Adipose tissue (tissue), 3 donors: ENCODE data around the gene LOX. TPM values are rescaled to one million over a fixed set of nuclear protein-coding genes. Genes with fewer than 3 reads are reported as not detected.

ENCODE experiments used
- H3K27ac ChIP-seq: one replicate; pipeline ENCODE4 v1.5.1; 2013; ENCODE audit warnings: low read depth, low read length
- WGBS, 3 donors: extraction: QIAGEN DNeasy Blood & Tissue Kit; methylation state at CpG; one replicate each; pipeline ENCODE4 v1.1.7; 2013; 5-methylcytosine and 5-hydroxymethylcytosine counted together
- polyA plus RNA-seq, 3 donors: library from polyadenylated mRNA; stranded (reverse); fragments of 200-250 nt; gene quantifications; one replicate each; pipeline ENCODE4 v1.2.3, GENCODE V29; 2013
- donor health status: healthy with polysubstance abuse.
- donor health status: Bipolar disorder and iron deficiency.
- donor health status: healthy.

Gene LOX, protein sequence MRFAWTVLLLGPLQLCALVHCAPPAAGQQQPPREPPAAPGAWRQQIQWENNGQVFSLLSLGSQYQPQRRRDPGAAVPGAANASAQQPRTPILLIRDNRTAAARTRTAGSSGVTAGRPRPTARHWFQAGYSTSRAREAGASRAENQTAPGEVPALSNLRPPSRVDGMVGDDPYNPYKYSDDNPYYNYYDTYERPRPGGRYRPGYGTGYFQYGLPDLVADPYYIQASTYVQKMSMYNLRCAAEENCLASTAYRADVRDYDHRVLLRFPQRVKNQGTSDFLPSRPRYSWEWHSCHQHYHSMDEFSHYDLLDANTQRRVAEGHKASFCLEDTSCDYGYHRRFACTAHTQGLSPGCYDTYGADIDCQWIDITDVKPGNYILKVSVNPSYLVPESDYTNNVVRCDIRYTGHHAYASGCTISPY
- polyA plus RNA-seq: 10 to 100 TPM in 2 of 3 donors, 1 to 10 TPM in 1; 3.7 to 29.7 (median 10.7) TPM

DNA sequence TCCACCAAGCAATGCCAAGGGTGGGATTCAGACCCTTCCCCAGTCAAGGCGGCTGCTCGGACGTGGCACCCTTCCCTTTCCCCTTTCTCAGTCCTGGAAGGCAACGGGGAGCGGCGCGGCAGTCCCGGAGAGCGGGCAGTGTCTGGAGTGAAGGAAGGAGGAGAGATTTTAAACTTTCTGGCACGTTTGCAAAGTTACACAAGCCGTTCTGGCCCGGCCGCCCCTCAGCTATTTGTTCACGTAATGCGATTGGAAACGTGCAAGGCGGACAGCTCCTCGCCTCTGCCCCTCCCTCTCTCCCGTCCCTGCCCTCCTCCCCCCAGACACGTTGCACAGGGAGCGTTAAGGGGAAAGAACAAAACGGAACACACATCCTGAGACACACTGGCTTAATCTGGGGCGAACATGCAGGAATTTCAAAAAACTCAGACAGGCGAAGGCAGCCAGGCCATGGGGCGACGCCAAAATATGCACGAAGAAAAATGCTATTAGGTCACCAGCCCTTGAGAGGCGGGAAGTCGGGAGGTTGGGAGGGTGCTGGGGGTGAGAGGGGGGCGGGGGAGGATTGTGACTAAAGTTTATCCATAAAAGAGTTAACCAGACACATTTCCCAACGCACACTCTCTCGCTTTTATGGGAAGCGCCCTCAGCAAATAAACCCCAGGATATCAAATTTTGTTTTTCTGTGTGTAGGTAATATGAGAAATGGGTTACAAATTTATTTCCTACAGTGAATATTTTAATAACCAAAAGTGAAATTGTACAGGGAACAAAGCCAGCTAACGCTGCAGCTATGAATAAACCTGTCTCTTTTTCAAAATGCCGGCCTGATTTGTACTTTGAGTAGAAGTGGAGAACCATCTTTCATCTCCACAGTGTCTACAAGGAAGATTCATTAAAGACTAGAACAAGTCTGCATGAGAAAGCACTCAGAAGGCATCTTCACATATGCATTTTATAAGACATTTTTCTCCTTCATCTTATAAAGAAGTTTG lies at the start of gene LOX:
TSS of gene LOX (minus strand) at position 144 of the 995 bp plus-strand sequence. CDS start 274 bp downstream, outside the sequence.
- H3K27ac ChIP-seq: no peak within 1 kb of the TSS
- 2 to 4% (median 4%) methylated on average over 35 of the region's 35 CpGs for WGBS, 3 donors

- no peak overlapping the region for H3K27ac ChIP-seq
- WGBS, 3 donors: 67 to 74% (median 69%) methylated on average over 10 of the region's 10 CpGs
These were observed 48.8 kb upstream of the LOX start for GRCh38 chr5:122126756-122127321.

DNA sequence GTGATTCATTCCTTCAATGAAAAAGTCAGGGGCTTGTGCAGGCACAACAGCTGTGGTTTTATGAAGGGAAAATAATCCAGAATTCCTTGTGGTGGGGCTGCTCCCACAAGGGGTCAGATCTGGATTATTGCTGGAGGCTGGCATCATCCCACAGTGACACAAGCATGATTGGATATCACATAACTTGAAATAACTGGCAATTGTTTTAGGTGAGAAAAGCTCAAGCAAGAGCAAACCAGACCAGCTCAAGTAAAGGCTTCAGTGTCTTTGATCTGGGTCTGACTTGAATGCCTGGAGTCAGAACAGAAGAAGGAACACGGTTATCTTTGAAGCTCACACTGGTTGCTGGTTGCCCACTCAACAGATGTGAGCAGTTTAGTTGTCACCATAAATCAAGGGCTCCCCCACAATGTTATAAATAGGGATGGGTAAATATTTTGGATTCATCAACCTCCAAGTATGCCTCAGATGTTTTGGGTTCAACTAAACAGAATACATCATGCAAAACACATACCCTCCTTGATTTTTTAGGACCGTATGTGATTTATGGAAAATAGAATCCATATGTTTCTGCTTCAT lies 48.2 kb upstream of the LOX start:
- 45 to 65% (median 48%) methylated on average over 2 of the region's 2 CpGs for WGBS, 3 donors
- no peak overlapping the region for H3K27ac ChIP-seq

DNA sequence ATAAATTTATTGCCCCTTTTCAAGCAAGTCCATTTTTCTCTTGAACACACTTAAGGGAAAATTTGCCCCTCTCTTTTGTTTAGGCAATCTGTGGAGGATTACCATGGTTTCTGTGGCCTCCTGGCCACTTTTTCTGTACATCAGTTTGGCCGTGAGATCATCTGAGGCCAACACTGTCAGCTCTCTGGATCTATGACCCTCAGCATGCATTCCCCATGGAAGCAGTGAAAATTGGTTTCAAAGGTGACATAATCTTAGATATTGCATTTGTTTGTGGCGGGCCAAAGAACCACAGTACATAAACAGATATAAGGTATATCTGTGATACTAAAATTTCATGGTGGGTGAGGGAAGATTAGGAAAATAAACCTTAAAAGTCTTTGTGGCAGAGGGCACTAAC lies 46.7 kb upstream of the LOX start:
- WGBS, 3 donors: 82 to 93% (median 93%) methylated on average over 2 of the region's 2 CpGs
- H3K27ac ChIP-seq: no peak overlapping the region

GRCh38 chr5:122121479-122122465 lies 43.7 kb upstream of the LOX start:
- 74 to 90% (median 89%) methylated on average over 11 of the region's 11 CpGs for WGBS, 3 donors
- no peak overlapping the region for H3K27ac ChIP-seq

- 52 to 76% (median 61%) methylated on average over 2 of the region's 2 CpGs for WGBS, 3 donors
- no peak overlapping the region for H3K27ac ChIP-seq
These were observed 42.9 kb upstream of the LOX start for GRCh38 chr5:122120957-122121356.

DNA sequence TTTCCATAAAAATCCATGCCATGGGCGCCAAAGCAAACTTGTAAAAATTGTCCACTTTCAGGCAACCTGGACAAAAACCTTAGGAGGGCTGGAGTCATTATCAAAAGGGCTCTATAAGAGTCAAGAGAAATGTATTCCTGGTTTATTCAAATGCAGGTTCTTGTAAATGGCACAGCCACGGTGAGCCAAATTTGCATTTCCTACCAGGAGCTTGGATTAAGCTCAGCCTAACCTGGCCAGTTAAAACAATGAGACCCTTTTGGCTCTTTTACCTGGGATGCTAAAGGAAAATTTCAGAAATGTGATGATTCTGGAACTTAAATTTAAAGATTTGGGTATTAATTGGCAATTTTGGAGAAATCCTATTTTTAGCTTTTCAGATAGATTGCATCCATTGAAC lies 42.4 kb upstream of the LOX start:
- WGBS, 3 donors: 63 to 83% (median 83%) methylated on average over 2 of the region's 2 CpGs
- H3K27ac ChIP-seq: no peak overlapping the region

DNA sequence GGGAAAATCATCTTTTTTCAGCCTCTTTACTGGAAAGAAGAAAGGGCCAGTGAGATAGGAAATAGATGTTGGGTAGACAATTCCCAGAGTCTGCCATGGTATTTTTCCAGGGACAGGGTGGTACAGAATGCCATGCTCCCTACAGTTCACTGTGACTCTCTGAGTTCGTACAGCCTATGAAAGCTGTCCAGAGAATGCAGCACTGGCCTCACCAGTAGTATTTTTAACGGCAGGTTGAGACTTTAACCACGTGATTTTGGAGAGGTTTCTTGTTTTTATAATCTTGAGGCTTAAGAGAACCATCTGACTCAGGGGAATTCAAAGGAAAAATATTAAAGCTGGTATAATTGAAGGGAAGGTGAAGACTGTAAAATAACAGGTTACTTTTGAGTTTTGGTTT lies 41.1 kb upstream of the LOX start:
- H3K27ac ChIP-seq: no peak overlapping the region
- WGBS, 3 donors: 73 to 77% (median 74%) methylated on average over 3 of the region's 3 CpGs

DNA sequence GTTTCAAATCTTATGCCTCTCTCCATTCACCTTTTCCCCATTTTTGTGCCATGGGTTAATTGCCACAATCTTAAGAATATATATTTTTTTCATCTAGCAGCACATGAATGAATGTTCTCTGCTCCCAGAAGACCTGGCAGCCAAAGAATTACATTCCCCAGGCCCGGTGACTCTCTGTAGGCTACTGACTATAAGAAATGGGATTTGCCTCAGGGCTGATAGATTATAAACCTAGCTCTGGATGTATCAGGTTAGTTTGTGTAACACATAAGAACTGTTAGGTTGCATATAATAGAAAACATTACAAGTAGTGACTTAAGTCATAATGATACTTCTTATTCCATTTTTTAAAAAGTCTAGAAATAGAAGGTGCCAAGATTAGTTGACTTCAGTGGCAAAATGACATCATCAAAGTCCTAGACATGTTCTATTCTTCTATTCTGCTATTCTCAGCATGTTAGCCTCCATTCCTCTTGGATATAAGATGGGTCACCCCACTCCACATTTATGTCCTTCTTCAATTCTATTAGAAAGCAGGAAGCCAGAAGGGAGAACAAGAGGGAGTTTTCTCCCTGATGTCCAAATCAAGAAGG lies 40.4 kb upstream of the LOX start:
- no peak overlapping the region for H3K27ac ChIP-seq
- WGBS, 3 donors: 68 to 80% (median 79%) methylated on average over 1 of the region's 1 CpG

DNA sequence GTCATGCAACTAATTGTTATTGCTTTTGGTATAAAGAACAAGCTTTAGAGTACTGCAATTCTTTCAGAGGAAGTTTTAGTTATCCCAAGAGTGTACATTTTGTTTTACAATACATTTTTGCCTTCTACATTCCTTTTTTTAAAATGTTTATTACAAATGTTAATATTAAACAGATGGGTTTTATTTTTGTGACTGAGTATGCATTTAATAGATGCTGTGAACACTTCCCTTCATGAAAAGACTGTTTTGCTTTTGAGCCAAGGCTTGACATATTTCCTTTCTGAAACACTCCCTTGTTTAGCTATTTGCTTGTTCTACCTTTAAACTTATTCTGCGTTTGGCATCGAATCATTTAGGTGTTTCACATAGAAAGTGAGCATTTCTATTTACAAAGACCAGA lies 36.4 kb upstream of the LOX start:
- 51 to 71% (median 59%) methylated on average over 2 of the region's 2 CpGs for WGBS, 3 donors
- H3K27ac ChIP-seq: no peak overlapping the region

DNA sequence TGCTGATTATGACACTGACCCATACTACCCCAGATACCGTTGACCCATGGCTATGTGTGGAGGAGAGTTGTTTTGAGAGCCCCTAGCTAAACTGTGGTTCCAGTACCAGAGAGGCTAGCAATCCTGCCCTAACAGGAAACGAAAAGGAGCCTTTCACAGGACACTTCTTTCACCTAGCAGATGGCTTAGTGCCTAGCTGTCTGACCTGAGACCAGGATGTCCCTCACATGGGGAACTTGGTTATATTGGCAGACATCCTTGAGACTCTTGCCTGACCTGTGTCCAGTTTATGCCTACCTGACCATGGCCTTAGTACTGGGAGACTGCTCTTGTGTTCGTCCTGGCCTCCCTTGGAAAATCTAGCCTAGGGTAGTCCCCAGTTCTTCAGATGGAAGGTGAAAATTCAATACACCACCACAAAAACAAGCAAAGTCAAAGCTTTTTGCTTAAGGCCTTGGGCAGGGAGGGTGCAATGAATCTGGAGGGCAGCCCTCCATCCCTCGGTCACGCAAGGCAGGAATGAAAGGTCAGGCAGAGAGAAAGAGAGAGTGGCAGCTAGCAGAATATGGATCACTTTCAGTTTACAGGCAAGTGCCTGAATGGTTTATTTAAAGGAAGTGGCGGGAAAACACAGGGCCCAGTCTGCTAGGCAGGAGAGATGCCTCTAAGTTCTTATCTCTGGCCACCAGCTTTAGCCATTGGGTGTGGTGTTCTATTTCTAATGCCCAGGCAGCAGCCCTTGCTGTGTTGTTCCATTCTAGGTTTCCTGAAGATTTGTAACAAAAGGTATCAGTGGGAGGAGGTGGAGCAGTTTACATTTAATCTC lies 34.9 kb upstream of the LOX start:
- WGBS, 3 donors: 75 to 82% (median 75%) methylated on average over 6 of the region's 6 CpGs
- H3K27ac ChIP-seq: no peak overlapping the region

DNA sequence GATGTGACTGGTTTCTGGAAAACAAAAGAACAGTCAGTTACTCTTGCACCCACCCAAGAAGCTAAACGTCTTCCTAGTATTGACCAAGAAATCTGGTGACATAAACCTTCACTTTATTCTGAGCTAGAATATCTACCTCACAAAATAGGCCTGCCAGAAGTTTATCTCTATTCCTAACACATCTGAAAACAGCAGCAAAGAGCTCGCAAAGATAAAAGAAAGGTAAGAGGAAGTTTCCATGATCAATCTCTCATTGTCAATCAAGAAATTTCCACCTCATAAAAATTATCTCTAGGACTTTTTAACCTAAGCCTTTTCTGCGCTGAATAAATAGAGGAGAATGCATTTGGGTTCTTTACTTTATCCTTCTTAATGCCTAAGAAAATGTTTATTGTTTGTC lies 34.0 kb upstream of the LOX start:
- no peak overlapping the region for H3K27ac ChIP-seq
- WGBS, 3 donors: 42 to 56% (median 51%) methylated on average over 3 of the region's 3 CpGs

DNA sequence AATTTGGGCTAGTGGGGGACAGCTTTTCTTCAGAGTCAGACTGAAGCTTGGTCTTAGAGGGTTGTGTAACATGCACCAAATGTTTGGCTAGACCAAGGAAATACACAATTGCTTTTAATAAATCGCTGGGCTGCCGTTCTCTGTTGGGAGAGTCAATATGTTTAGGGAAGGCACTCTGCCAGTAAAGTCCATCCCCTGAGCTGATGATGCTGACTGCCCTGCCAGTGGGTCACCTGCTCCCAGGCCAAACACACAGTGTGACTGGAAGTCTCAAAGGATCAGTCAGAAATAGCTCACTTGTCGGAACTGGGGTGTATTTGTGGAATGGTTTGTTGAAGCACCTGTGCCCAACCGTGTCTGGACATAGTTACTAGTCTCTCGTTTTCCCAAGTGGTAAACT lies 33.4 kb upstream of the LOX start:
- WGBS, 3 donors: 64 to 82% (median 77%) methylated on average over 5 of the region's 5 CpGs
- H3K27ac ChIP-seq: no peak overlapping the region

GRCh38 chr5:122110987-122111386 lies 32.9 kb upstream of the LOX start:
- WGBS, 3 donors: 31 to 63% (median 57%) methylated on average over 3 of the region's 3 CpGs
- no peak overlapping the region for H3K27ac ChIP-seq

DNA sequence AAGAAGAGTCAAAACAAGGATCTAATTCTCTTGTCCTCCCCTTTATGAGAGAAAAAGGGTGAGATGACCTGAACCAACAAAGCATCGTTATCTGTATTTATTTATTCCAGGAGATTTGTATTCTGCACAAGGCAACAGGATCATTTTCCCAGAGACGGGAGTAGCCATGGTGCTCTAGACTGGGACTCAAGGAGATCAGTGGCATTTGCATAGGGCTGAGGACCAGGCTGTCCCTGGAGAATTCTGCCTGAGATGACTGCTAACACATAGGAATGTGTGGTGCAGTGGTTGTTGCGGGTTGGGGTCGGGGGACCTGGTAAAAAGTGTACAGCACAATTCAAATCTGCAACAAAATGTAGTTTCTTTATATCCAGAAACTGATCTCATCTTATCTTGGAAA lies 29.0 kb upstream of the LOX start:
- 82 to 92% (median 88%) methylated on average over 4 of the region's 4 CpGs for WGBS, 3 donors
- no peak overlapping the region for H3K27ac ChIP-seq

- 73 to 88% (median 86%) methylated on average over 2 of the region's 2 CpGs for WGBS, 3 donors
- H3K27ac ChIP-seq: no peak overlapping the region
These were observed 27.9 kb upstream of the LOX start for GRCh38 chr5:122105909-122106308.
